GM23338 (cell line): ENCODE results near the gene UTS2. TPM values are rescaled to one million over a fixed set of nuclear protein-coding genes. Genes with fewer than 3 reads are reported as not detected.

Experiments
- ATAC-seq: fragments of 200-7000 bp; cut with Tn5 transposase; 3 replicates; pipeline ENCODE4 v1.9.1; 2020
- DNase-seq: peaks from one replicate; pipeline ENCODE4 v3.0.0-alpha.2; 2015; ENCODE audit warnings: low spot score
- H2AFZ ChIP-seq: fragments of 200-600 bp; sonication (generic); 2 replicates; pipeline ENCODE4 v1.8.0; 2016; ENCODE audit warnings: antibody characterized with exemption, mild to moderate bottlenecking, moderate library complexity
- H3F3A ChIP-seq: fragments of 200-600 bp; sonication (generic); replicated peaks from 2 replicates; pipeline ENCODE4 v1.8.0; 2017; ENCODE audit warnings: antibody characterized with exemption, mixed run types, low read depth
- H3K27ac ChIP-seq: fragments of 200-600 bp; sonication (generic); 2 replicates; pipeline ENCODE4 v1.6.1; 2016; ENCODE audit warnings: low read depth
- H3K27me3 ChIP-seq: fragments of 200-600 bp; sonication (generic); 2 replicates; pipeline ENCODE4 v1.8.0; 2016; ENCODE audit warnings: mild to moderate bottlenecking, mixed run types, moderate library complexity; ENCODE audit not compliant: insufficient read depth
- H3K36me3 ChIP-seq: fragments of 200-600 bp; sonication (generic); 2 replicates; pipeline ENCODE4 v1.8.0; 2016; ENCODE audit warnings: mild to moderate bottlenecking; ENCODE audit not compliant: insufficient read depth
- H3K4me1 ChIP-seq: fragments of 200-600 bp; sonication (generic); 2 replicates; pipeline ENCODE4 v1.8.0; 2016; ENCODE audit warnings: mild to moderate bottlenecking, moderate library complexity; ENCODE audit not compliant: insufficient read depth
- H3K4me2 ChIP-seq: fragments of 200-600 bp; sonication (generic); 2 replicates; pipeline ENCODE4 v1.7.1; 2017; ENCODE audit warnings: mixed run types
- H3K4me3 ChIP-seq: fragments of 200-600 bp; sonication (generic); 2 replicates; pipeline ENCODE4 v1.6.1; 2016; ENCODE audit warnings: mixed run types
- H3K79me2 ChIP-seq: fragments of 200-600 bp; sonication (generic); replicated peaks from 2 replicates; pipeline ENCODE4 v1.8.0; 2017; ENCODE audit warnings: mild to moderate bottlenecking; ENCODE audit not compliant: insufficient read depth
- H3K9me2 ChIP-seq: fragments of 200-600 bp; sonication (generic); 2 replicates; pipeline ENCODE4 v1.8.0; 2017; ENCODE audit not compliant: insufficient read depth
- H4K20me1 ChIP-seq: fragments of 200-600 bp; sonication (generic); replicated peaks from 2 replicates; pipeline ENCODE4 v1.8.0; 2017; ENCODE audit warnings: mild to moderate bottlenecking; ENCODE audit not compliant: insufficient read depth
- H3K27ac Mint-ChIP-seq: 2 replicates; pipeline ENCODE4 v1.8.0; 2020; ENCODE audit warnings: inconsistent platforms, mild to moderate bottlenecking, moderate library complexity, mixed read lengths
- H3K27me3 Mint-ChIP-seq: 3 replicates; pipeline ENCODE4 v1.8.0; 2022; ENCODE audit warnings: low read depth, mild to moderate bottlenecking, moderate library complexity, mixed read lengths, inconsistent platforms; ENCODE audit not compliant: insufficient read depth, poor library complexity
- H3K36me3 Mint-ChIP-seq: 3 replicates; pipeline ENCODE4 v1.8.0; 2021; ENCODE audit warnings: low read depth, mild to moderate bottlenecking, inconsistent platforms, moderate library complexity, mixed read lengths
- H3K4me1 Mint-ChIP-seq: 3 replicates; pipeline ENCODE4 v1.8.0; 2020; ENCODE audit warnings: mild to moderate bottlenecking, inconsistent platforms, mixed read lengths
- H3K4me3 Mint-ChIP-seq: 3 replicates; pipeline ENCODE4 v1.8.0; 2021; ENCODE audit warnings: moderate library complexity, mild to moderate bottlenecking, inconsistent platforms, mixed read lengths
- H3K9me3 Mint-ChIP-seq: 3 replicates; pipeline ENCODE4 v1.8.0; 2020; ENCODE audit warnings: moderate library complexity, mild to moderate bottlenecking, inconsistent platforms, mixed read lengths
- CREB1 ChIP-seq: fragments of 250-450 bp; sonication (Bioruptor Pico); IDR thresholded peaks from 2 replicates; pipeline ENCODE4 v1.5.0; 2020; ENCODE audit warnings: low read depth, mild to moderate bottlenecking, moderate library complexity
- EZH2 ChIP-seq: fragments of 200-600 bp; sonication (generic); IDR thresholded peaks from one replicate; pipeline ENCODE4 v1.8.0; 2017; ENCODE audit warnings: antibody characterized with exemption, mild to moderate bottlenecking, low read depth; ENCODE audit not compliant: unreplicated experiment
- EZH2phosphoT487 ChIP-seq: fragments of 200-600 bp; sonication (generic); IDR thresholded peaks from one replicate; pipeline ENCODE4 v1.8.1; 2018; ENCODE audit warnings: antibody characterized with exemption; ENCODE audit not compliant: unreplicated experiment
- JUNB ChIP-seq: IDR thresholded peaks from one replicate; pipeline ENCODE4 v1.6.1; 2016; ENCODE audit warnings: antibody characterized with exemption; ENCODE audit not compliant: unreplicated experiment
- NANOG ChIP-seq: IDR thresholded peaks from 2 replicates; pipeline ENCODE4 v1.6.1; 2016; ENCODE audit warnings: antibody characterized with exemption, borderline replicate concordance
- POLR2AphosphoS5 ChIP-seq: IDR thresholded peaks from 2 replicates; pipeline ENCODE4 v1.6.1; 2016; ENCODE audit warnings: antibody characterized with exemption, low read depth
- STAT1 ChIP-seq: IDR thresholded peaks from one replicate; pipeline ENCODE4 v1.6.1; 2016; ENCODE audit warnings: antibody characterized with exemption; ENCODE audit not compliant: unreplicated experiment
- ZNF114 ChIP-seq: fragments of 250-450 bp; sonication (Bioruptor Pico); IDR thresholded peaks from 2 replicates; pipeline ENCODE4 v1.5.0; 2020; ENCODE audit warnings: mild to moderate bottlenecking, moderate library complexity
- ZNF331 ChIP-seq: fragments of 250-450 bp; sonication (Bioruptor Pico); IDR thresholded peaks from 2 replicates; pipeline ENCODE4 v1.5.0; 2020; ENCODE audit warnings: low read depth, mild to moderate bottlenecking, moderate library complexity
- polyA plus RNA-seq: library from polyadenylated mRNA; unstranded; fragments of >200 nt; fragmentation: Nextera tagmentation; extraction: Ambion mirVana; gene quantifications from 2 replicates; pipeline ENCODE4 v1.2.1, GENCODE V29; 2016
- total RNA-seq: library from RNA; depleted of rRNA; stranded (reverse); fragments of >200 nt; shearing (Covaris generic); gene quantifications from 2 replicates; pipeline ENCODE4 v1.2.3, GENCODE V29; 2014
- TF ChIP-seq, protein P1 (sequence below): IDR thresholded peaks from one replicate; pipeline ENCODE4 v1.6.1; 2018; ENCODE audit warnings: antibody characterized with exemption; ENCODE audit not compliant: unreplicated experiment
- TF ChIP-seq, protein P2 (sequence below), 2 experiments: fragments of 200-600 bp in 1 of 2; sonication (generic) in 1 of 2; conservative IDR thresholded peaks; 2 replicates each; pipeline versions ENCODE4 v1.5.1 to v1.6.1; 2016 to 2017; ENCODE audit warnings: antibody characterized with exemption in 2 of 2, low read depth in 2 of 2, mild to moderate bottlenecking in 2 of 2, moderate library complexity in 1 of 2
- TF ChIP-seq, protein P3 (sequence below): IDR thresholded peaks from 2 replicates; pipeline ENCODE4 v1.6.1; 2016; ENCODE audit warnings: antibody characterized with exemption

Gene UTS2
- total and polyA plus RNA-seq, 2 experiments from 2014 or later: not detected

DNA sequence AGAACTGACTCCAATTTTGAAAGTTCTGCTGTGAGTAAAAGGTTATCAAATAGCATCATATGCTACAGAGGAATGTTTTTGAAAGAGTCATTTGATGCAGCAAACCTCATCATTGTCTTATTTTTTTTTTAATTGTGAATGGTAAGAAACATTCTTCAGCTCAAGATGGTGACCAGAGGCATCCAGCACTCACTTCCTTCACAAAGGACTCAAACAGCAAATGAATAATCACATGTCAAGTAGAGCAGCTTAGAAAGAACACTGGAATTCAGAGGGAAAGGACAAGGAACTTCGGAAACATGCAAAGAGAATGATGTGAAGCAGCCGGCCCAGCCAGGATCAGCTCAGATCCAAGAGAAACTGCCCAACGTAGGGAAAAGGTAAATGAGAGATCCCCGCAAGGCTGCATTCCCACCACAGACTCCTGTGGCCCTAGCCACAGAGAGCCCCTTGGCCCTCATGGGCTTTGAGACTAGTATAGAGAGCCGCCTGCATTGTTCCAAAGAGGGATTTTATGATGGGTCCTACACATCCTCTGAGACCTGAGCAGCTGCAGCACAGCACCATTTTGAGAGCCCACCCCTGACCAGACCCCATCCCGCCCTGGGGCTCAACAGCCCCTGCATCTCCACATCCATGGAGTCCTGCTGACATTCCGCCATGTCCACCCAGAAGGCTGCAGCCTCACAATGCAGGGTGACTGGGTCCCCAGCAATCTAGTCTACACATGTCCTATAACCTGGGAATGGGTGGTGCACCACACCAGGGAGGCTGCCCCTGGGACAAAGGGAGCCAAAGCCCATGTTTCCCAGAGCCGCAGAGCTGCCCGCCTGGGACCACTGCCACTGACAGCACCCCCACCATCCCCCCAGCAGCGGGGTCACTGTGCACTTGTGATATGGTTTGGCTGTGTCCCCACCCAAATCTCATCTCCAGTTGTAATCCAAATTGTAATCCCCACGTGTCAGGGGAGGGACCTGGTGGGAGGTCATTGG is 21.2 kb upstream of the UTS2 start (continued):
- TF ChIP-seq, protein P1, sequence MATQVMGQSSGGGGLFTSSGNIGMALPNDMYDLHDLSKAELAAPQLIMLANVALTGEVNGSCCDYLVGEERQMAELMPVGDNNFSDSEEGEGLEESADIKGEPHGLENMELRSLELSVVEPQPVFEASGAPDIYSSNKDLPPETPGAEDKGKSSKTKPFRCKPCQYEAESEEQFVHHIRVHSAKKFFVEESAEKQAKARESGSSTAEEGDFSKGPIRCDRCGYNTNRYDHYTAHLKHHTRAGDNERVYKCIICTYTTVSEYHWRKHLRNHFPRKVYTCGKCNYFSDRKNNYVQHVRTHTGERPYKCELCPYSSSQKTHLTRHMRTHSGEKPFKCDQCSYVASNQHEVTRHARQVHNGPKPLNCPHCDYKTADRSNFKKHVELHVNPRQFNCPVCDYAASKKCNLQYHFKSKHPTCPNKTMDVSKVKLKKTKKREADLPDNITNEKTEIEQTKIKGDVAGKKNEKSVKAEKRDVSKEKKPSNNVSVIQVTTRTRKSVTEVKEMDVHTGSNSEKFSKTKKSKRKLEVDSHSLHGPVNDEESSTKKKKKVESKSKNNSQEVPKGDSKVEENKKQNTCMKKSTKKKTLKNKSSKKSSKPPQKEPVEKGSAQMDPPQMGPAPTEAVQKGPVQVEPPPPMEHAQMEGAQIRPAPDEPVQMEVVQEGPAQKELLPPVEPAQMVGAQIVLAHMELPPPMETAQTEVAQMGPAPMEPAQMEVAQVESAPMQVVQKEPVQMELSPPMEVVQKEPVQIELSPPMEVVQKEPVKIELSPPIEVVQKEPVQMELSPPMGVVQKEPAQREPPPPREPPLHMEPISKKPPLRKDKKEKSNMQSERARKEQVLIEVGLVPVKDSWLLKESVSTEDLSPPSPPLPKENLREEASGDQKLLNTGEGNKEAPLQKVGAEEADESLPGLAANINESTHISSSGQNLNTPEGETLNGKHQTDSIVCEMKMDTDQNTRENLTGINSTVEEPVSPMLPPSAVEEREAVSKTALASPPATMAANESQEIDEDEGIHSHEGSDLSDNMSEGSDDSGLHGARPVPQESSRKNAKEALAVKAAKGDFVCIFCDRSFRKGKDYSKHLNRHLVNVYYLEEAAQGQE: no peak
- TF ChIP-seq ZNF331: no peak
- TF ChIP-seq EZH2phosphoT487: no peak
- no peak for TF ChIP-seq POLR2AphosphoS5

DNA sequence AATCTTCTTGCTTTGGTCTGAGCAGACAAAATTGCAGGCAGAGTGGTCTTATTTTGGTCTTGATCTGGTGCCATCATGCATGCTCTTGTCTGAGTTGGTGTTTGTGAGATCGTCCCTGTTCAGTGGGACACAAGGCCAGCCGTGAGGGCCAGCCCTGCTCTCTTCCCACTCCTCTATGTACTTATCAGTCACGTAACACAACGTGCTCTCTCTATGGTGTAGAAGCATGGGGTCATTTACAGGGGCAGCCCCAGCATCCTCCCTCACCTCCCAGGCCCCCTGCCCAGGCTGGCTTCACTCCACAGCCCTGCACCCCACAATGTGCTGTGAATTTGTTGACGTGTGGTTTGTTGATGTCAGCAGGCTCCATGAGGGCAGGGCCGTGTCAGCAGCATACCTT is 18.3 kb upstream of the UTS2 start:
- no peaks in the 10 kb centered on the region for H3K4me1 Mint-ChIP-seq
- Histone ChIP-seq H3K79me2 (no peaks in the 10 kb centered on the region), H3K27ac (no peak overlapping the region), H3K4me3 (no peak overlapping the region), H3K4me1 (no peaks in the 10 kb centered on the region), H4K20me1 (no peaks in the 10 kb centered on the region), H3K27me3 (no peaks in the 10 kb centered on the region), H2AFZ (no peak overlapping the region), H3K4me2 (no peak overlapping the region), H3K36me3 (no peaks in the 10 kb centered on the region), H3K9me2 (peaks cover 6% of the 10 kb centered on the region), H3F3A (no peaks in the 10 kb centered on the region)
- no peak overlapping the region for H3K4me3 Mint-ChIP-seq
- ATAC-seq (no peak), DNase-seq (no peak)
- H3K9me3 Mint-ChIP-seq: no peaks in the 10 kb centered on the region; the same call in 2 of the 3 replicates
- no peaks in the 10 kb centered on the region for H3K27me3 Mint-ChIP-seq
- no peak overlapping the region for H3K27ac Mint-ChIP-seq
- no peaks in the 10 kb centered on the region for H3K36me3 Mint-ChIP-seq
- TF ChIP-seq STAT1: no peak
- no peak for TF ChIP-seq ZNF331
- no peak for TF ChIP-seq EZH2phosphoT487
- no peak for TF ChIP-seq NANOG
- no peak for TF ChIP-seq EZH2
- TF ChIP-seq, protein P1: no peak
- no peak for TF ChIP-seq JUNB
- TF ChIP-seq CREB1: no peak
- TF ChIP-seq ZNF114 (CRISPR knock-in tag): no peak
- TF ChIP-seq, protein P2, sequence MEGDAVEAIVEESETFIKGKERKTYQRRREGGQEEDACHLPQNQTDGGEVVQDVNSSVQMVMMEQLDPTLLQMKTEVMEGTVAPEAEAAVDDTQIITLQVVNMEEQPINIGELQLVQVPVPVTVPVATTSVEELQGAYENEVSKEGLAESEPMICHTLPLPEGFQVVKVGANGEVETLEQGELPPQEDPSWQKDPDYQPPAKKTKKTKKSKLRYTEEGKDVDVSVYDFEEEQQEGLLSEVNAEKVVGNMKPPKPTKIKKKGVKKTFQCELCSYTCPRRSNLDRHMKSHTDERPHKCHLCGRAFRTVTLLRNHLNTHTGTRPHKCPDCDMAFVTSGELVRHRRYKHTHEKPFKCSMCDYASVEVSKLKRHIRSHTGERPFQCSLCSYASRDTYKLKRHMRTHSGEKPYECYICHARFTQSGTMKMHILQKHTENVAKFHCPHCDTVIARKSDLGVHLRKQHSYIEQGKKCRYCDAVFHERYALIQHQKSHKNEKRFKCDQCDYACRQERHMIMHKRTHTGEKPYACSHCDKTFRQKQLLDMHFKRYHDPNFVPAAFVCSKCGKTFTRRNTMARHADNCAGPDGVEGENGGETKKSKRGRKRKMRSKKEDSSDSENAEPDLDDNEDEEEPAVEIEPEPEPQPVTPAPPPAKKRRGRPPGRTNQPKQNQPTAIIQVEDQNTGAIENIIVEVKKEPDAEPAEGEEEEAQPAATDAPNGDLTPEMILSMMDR (conservative IDR thresholded peaks at IDR 0.05; ENCODE audit: low read depth in 2 of 2): no peak
- TF ChIP-seq, protein P3, sequence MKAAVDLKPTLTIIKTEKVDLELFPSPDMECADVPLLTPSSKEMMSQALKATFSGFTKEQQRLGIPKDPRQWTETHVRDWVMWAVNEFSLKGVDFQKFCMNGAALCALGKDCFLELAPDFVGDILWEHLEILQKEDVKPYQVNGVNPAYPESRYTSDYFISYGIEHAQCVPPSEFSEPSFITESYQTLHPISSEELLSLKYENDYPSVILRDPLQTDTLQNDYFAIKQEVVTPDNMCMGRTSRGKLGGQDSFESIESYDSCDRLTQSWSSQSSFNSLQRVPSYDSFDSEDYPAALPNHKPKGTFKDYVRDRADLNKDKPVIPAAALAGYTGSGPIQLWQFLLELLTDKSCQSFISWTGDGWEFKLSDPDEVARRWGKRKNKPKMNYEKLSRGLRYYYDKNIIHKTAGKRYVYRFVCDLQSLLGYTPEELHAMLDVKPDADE: no peak
- no peak for TF ChIP-seq POLR2AphosphoS5
